ENCODE results near the gene FAM174C. TPM values are rescaled to one million over a fixed set of nuclear protein-coding genes. Genes with fewer than 3 reads are reported as not detected.
A peak's percentile ranks its signal among the peaks of the same experiment; 100 is the strongest.
"Not testable (repeated sequence)": the region's sequence is repeated elsewhere in the genome, so short reads cannot be mapped to it uniquely, and the experiment has no call there.

The FAM174C gene
- total and polyA plus RNA-seq, 8 donors, result 6.2 to 240 (median 78.1) TPM

DNA sequence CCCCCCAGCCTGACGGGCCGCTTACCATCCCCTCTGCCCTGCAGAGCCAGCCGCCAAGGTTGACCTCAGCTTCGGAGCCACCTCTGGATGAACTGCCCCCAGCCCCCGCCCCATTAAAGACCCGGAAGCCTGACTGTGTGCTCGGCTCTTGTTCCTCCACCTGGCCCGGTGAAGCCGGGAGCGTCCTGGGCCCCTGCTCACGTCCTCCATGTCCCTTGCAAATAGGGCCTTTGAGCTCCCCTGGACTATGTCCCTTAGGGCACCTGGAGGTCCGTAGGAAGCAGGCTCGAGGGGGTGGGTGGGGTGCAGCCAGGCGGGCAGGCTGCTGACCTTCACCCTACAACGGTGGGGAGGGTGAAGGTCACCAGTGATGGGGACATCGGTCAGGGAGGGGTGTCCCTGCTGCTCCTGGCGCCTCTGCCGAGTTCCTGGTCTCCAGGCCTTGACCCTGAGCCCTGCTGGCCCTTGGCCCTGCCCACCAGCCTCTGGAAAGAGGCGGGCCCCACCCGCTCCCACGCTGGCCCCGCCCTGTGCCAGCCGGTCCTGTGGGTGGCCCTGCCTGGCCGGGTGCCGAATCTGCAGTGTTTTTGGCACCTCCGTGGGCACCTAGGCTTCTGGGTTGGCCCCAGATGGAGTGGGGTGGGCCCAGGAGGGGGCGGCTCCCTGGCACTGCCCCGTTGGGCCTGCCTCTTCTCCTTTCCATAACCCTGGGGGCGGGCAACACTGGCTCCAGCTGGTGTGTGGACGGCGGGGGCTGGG is 30.5 kb upstream of the FAM174C start:
- no peaks in the 10 kb centered on the region for H3K9me3 ChIP-seq
- peaks cover 0 to 5% (median 0%) of the 10 kb centered on the region in 4 donors for H3K36me3 ChIP-seq
- 2 to 31% (median 10%) methylated on average over 8 to 31 of the region's 31 CpGs for WGBS, 5 donors
- peaks cover 66 to 79% (median 78%) of the 10 kb centered on the region in 4 donors for H3K4me1 ChIP-seq
- DNase-seq, result peak; percentile 70 to 88
- H3K4me3 ChIP-seq, result peak overlapping the region; percentile 1 to 84 (median 20)
- H3K27ac ChIP-seq, result peak overlapping the region; percentile 80 to 100 (median 95)
- intact Hi-C loops (cut with DNase I; ENCODE audit: low total_unique reads), result loop anchor here (2.0 kb wide), 1 partner anchor 22 kb away; no protein-coding TSS in a partner anchor
- TF ChIP-seq POLR2AphosphoS5 (IDR thresholded peaks at IDR 0.05) (peak in 1 of 3 donors; percentile 66), POLR2A (IDR thresholded peaks at IDR 0.05) (no peak)
- TF ChIP-seq, protein P1, sequence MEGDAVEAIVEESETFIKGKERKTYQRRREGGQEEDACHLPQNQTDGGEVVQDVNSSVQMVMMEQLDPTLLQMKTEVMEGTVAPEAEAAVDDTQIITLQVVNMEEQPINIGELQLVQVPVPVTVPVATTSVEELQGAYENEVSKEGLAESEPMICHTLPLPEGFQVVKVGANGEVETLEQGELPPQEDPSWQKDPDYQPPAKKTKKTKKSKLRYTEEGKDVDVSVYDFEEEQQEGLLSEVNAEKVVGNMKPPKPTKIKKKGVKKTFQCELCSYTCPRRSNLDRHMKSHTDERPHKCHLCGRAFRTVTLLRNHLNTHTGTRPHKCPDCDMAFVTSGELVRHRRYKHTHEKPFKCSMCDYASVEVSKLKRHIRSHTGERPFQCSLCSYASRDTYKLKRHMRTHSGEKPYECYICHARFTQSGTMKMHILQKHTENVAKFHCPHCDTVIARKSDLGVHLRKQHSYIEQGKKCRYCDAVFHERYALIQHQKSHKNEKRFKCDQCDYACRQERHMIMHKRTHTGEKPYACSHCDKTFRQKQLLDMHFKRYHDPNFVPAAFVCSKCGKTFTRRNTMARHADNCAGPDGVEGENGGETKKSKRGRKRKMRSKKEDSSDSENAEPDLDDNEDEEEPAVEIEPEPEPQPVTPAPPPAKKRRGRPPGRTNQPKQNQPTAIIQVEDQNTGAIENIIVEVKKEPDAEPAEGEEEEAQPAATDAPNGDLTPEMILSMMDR (IDR thresholded peaks at IDR 0.05), result no peak
- H3K27me3 ChIP-seq, result no peaks in the 10 kb centered on the region

DNA sequence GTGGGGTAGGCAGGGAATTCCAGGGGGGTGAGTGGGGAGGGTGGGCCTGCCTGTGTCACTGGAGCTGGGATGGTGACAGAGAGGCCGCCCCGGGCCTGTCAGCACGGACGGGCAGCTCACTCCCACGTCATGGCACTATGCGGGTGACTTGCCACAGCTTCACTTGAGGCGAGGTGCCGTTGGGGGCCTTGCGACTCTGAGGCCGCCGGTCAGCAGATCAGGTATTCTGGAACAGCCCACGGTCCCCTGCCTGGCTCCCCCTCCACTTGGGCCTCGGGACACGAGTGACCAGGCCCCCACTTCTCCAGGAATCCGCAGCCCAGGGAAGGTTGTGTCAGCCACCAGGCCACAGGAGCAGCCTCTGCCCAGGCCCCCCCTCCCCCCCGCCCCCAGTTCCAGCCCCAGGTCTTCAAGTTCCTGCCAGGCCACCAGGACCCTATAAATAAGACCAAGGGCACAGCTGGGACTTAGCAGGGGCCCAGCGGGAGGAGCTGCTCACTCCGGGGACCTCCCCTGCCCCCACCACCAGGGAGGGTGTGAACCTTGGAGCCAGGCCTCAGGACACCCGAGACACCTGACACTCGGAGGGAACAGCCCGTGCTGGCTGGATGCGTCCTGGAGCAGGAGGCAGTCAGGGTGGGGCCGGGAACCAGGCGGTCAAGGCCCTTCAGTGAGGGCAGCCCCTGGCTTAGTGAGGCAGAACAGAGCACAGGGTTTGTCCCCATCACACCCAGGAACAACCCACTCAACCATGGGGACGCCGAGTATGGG is 29.7 kb upstream of the FAM174C start:
- no peaks in the 10 kb centered on the region for H3K27me3 ChIP-seq
- TF ChIP-seq, protein P1 (IDR thresholded peaks at IDR 0.05), result no peak
- TF ChIP-seq POLR2AphosphoS5 (IDR thresholded peaks at IDR 0.05) (peak; percentile 31 to 60 (median 50)), POLR2A (IDR thresholded peaks at IDR 0.05) (no peak), EP300 (IDR thresholded peaks at IDR 0.05) (peak; percentile 80)
- peak overlapping the region in 3 of 4 donors; percentile 12 to 84 (median 28) for H3K4me3 ChIP-seq
- peak overlapping the region; percentile 80 to 100 (median 95) for H3K27ac ChIP-seq
- intact Hi-C loops (cut with DNase I; ENCODE audit: low total_unique reads), result loop anchor here (2.0 kb wide), 1 partner anchor 21 kb away; no protein-coding TSS in a partner anchor
- peaks cover 0 to 10% (median 4%) of the 10 kb centered on the region in 4 donors for H3K36me3 ChIP-seq
- H3K9me3 ChIP-seq, result no peaks in the 10 kb centered on the region
- WGBS, 5 donors, result 53 to 59% (median 59%) methylated on average over 10 to 26 of the region's 26 CpGs
- peak; percentile 69 to 74 for DNase-seq
- peaks cover 62 to 71% (median 71%) of the 10 kb centered on the region in 4 donors for H3K4me1 ChIP-seq

DNA sequence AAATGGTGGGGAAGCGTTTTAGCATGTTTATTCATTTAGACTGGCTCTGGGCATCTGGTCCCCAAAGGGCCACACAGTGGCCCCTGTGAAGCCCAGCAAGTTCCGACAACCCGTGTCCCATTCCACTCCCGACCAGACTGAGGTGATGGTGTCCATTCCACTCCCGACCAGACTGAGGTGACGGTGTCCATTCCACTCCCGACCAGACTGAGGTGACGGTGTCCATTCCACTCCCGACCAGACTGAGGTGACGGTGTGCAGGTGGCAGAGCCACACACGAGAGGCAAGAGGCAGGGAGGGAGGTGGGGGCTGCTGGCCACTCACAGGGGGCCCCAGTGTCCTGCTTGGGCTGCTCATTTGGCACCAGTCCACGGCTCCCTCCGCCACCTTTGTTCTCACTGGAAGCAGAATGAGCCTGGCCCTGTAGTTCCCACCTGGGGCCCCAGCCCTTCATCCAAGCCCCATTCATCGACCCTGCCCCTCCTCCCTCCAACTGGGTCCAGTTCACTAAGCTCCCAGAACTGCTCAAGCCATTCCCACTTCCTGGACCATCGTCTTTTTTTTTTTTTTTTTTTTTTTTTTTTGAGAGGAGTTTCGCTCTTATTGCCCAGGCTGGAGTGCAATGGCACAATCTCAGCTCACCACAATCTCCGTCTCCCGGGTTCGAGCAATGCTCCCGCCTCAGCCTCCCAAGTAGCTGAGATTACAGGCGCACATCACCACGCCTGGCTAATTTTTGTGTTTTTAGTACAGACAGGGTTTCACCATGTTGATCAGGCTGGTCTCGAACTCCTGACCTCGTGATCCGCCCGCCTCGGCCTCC is 28.9 kb upstream of the FAM174C start:
- H3K4me3 ChIP-seq; H3K27me3 ChIP-seq; H3K9me3 ChIP-seq; intact Hi-C loops (cut with DNase I; ENCODE audit: low total_unique reads): not testable (repeated sequence)
- peak overlapping the region; percentile 13 to 100 (median 95) for H3K27ac ChIP-seq
- H3K36me3 ChIP-seq, result peaks cover 2 to 18% (median 10%) of the 10 kb centered on the region in 4 donors
- peak in 1 of 2 donors; percentile 82 for DNase-seq
- WGBS, 5 donors, result 68 to 75% (median 74%) methylated on average over 22 to 27 of the region's 27 CpGs
- peaks cover 56 to 69% (median 67%) of the 10 kb centered on the region in 4 donors for H3K4me1 ChIP-seq

DNA sequence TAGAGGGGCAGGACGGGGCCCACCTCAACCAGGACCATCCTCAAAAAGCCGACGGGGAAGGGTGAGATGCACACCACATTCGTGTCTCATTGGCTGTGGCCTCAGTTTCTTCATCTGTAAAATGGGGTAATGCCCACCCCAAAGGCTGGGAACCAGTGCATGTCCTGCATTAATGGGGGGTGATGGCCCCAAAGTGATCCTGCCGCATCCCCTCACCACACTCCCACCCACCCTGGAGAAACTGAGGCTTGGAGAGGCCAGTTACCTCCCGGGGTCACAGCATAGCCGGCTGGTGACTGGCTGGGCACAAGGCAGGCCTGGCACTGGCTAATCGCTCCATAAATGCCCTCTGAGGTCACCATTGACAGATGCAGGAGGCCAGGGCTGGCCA is 27.6 kb upstream of the FAM174C start:
- Histone ChIP-seq H3K27ac (peak overlapping the region; percentile 95 to 100 (median 100)), H3K4me3 (peak overlapping the region; percentile 68 to 94 (median 84)), H3K4me1 (peaks cover 60 to 74% (median 66%) of the 10 kb centered on the region in 4 donors), H3K9me3 (no peaks in the 10 kb centered on the region), H3K36me3 (peaks cover 9 to 25% (median 15%) of the 10 kb centered on the region in 4 donors), H3K27me3 (no peaks in the 10 kb centered on the region)
- intact Hi-C loops (cut with DNase I; ENCODE audit: low total_unique reads), result no loop called here
- TF ChIP-seq POLR2A (IDR thresholded peaks at IDR 0.05), result no peak
- TF ChIP-seq, protein P1 (IDR thresholded peaks at IDR 0.05), result no peak
- TF ChIP-seq EP300 (IDR thresholded peaks at IDR 0.05), result no peak
- no peak for TF ChIP-seq POLR2AphosphoS5 (IDR thresholded peaks at IDR 0.05)
- DNase-seq, result no peak
- WGBS, 5 donors, result 51 to 78% (median 60%) methylated on average over 5 to 8 of the region's 8 CpGs
